HEK293 (cell line): ENCODE results near the gene GDF7.

ENCODE experiments used
- CTCF ChIP-seq: fragments of 450-650 bp; formaldehyde crosslinking; IDR thresholded peaks from 2 replicates; pipeline ENCODE4 v1.5.1; 2016; ENCODE audit warnings: missing biosample characterization, missing genetic modification characterization
- REPIN1 ChIP-seq: fragments of 450-650 bp; formaldehyde crosslinking; IDR thresholded peaks from 2 replicates; pipeline ENCODE4 v1.5.1; 2017; ENCODE audit warnings: missing biosample characterization, missing genetic modification characterization, low read depth
- SP3 ChIP-seq: fragments of 450-650 bp; formaldehyde crosslinking; IDR thresholded peaks from 2 replicates; pipeline ENCODE4 v1.5.1; 2016; ENCODE audit warnings: missing biosample characterization, missing genetic modification characterization
- TRIM28 ChIP-seq: IDR thresholded peaks from 2 replicates; pipeline ENCODE4 v1.6.1; 2011; ENCODE audit warnings: low read length, control low read depth, borderline replicate concordance
- ZBTB7A ChIP-seq: fragments of 450-650 bp; formaldehyde crosslinking; IDR thresholded peaks from 2 replicates; pipeline ENCODE4 v1.5.1; 2016; ENCODE audit warnings: low read depth, missing biosample characterization, missing genetic modification characterization
- ZNF155 ChIP-seq: fragments of 450-650 bp; formaldehyde crosslinking; IDR thresholded peaks from 2 replicates; pipeline ENCODE4 v1.5.1; 2016; ENCODE audit warnings: missing biosample characterization, missing genetic modification characterization
- ZNF302 ChIP-seq: fragments of 450-650 bp; formaldehyde crosslinking; IDR thresholded peaks from 2 replicates; pipeline ENCODE4 v1.5.1; 2016; ENCODE audit warnings: missing biosample characterization, missing genetic modification characterization, low read depth
- ZNF692 ChIP-seq: fragments of 450-650 bp; formaldehyde crosslinking; IDR thresholded peaks from 2 replicates; pipeline ENCODE4 v1.5.1; 2016; ENCODE audit warnings: missing biosample characterization, missing genetic modification characterization

GRCh38 chr2:20625491-20626391 lies 41.2 kb upstream of the GDF7 start:
- TF ChIP-seq ZNF155 (tag by site-specific recombination) (no peak), SP3 (tag by site-specific recombination) (no peak), CTCF (no peak), ZBTB7A (tag by site-specific recombination) (no peak), ZNF692 (tag by site-specific recombination) (no peak), TRIM28 (no peak), ZNF302 (tag by site-specific recombination) (no peak), REPIN1 (tag by site-specific recombination) (no peak)
